Neural cell (in vitro differentiated cells): ENCODE measurements around the gene ACTN1.

ENCODE experiments used
- CTCF ChIP-seq: fragments of 450-650 bp; IDR thresholded peaks from 2 replicates; pipeline ENCODE4 v1.5.1; 2014; ENCODE audit warnings: antibody characterized with exemption, mild to moderate bottlenecking, moderate library complexity; ENCODE audit not compliant: poor library complexity, severe bottlenecking
- EP300 ChIP-seq: fragments of 450-650 bp; conservative IDR thresholded peaks from 2 replicates; pipeline ENCODE4 v1.6.1; 2014; ENCODE audit warnings: antibody characterized with exemption, mild to moderate bottlenecking, moderate library complexity; ENCODE audit not compliant: poor library complexity, severe bottlenecking
- SMC3 ChIP-seq: fragments of 450-650 bp; conservative IDR thresholded peaks from 2 replicates; pipeline ENCODE4 v1.6.1; 2014; ENCODE audit warnings: antibody characterized with exemption, mild to moderate bottlenecking, moderate library complexity; ENCODE audit not compliant: poor library complexity

GRCh38 chr14:68848253-68848652 lies 130.8 kb downstream of the ACTN1 start:
- TF ChIP-seq CTCF (no peak), SMC3 (no peak), EP300 (no peak)
